Upper lobe of left lung (tissue), 6 donors: ENCODE results near the gene KRT71. TPM values are rescaled to one million over a fixed set of nuclear protein-coding genes. Genes with fewer than 3 reads are reported as not detected.

Experiments used
- ATAC-seq, 2 donors: fragments of 200-7000 bp; cut with Tn5 transposase; one replicate each; pipeline ENCODE4 v1.9.1; 2022; ENCODE audit warnings: mild to moderate bottlenecking in 2 of 2, moderate library complexity in 2 of 2; ENCODE audit not compliant: low FRiP score in 2 of 2
- DNase-seq, 2 donors: peaks; one replicate each; pipeline ENCODE4 v3.0.0-alpha.2; 2019 to 2020
- H3K27ac ChIP-seq, 4 donors: fragments of 200-600 bp; sonication (generic); one replicate each; pipeline ENCODE4 v1.5.1; 2016 to 2019
- H3K27me3 ChIP-seq, 4 donors: fragments of 200-600 bp; sonication (generic); one replicate each; pipeline ENCODE4 v1.5.1; 2017 to 2019
- H3K36me3 ChIP-seq, 4 donors: fragments of 200-600 bp; sonication (generic); one replicate each; pipeline ENCODE4 v1.5.1; 2016 to 2019
- H3K4me1 ChIP-seq, 4 donors: fragments of 200-600 bp; sonication (generic); one replicate each; pipeline ENCODE4 v1.5.1; 2018 to 2019
- H3K4me3 ChIP-seq, 4 donors: fragments of 200-600 bp; sonication (generic); one replicate each; pipeline ENCODE4 v1.5.1; 2017 to 2019; ENCODE audit warnings: mild to moderate bottlenecking in 2 of 4, moderate library complexity in 1 of 4
- H3K9me3 ChIP-seq, 4 donors: fragments of 200-600 bp; sonication (generic); one replicate each; pipeline ENCODE4 v1.5.1; 2018 to 2019
- CTCF ChIP-seq, 6 experiments: fragments of 450-650 bp in 4 of 6; fragments of 200-600 bp in 2 of 6; sonication (generic) in 2 of 6; IDR thresholded peaks; one replicate each; pipeline ENCODE4 v1.5.1; 2016 to 2019; ENCODE audit warnings: antibody characterized with exemption in 6 of 6
- EP300 ChIP-seq, 4 donors: sonication (generic); formaldehyde crosslinking; IDR thresholded peaks; one replicate each; pipeline ENCODE4 v1.5.1; 2017; ENCODE audit warnings: antibody characterized with exemption in 4 of 4, control low read depth in 2 of 4
- POLR2A ChIP-seq, 4 donors: fragments of 450-650 bp; IDR thresholded peaks; one replicate each; pipeline ENCODE4 v1.5.1; 2016 to 2017; ENCODE audit warnings: antibody characterized with exemption in 4 of 4, mild to moderate bottlenecking in 2 of 4
- POLR2AphosphoS5 ChIP-seq, 2 donors: sonication (generic); formaldehyde crosslinking; IDR thresholded peaks; one replicate each; pipeline ENCODE4 v1.5.1; 2017; ENCODE audit warnings: antibody characterized with exemption in 2 of 2
- WGBS, 2 donors: methylation state at CpG; one replicate each; pipeline ENCODE4 v1.1.5; 2017 to 2018; 5-methylcytosine and 5-hydroxymethylcytosine counted together
- total RNA-seq, 6 donors: library from RNA; depleted of rRNA in 4 of 6; stranded (reverse); fragments of >200 nt in 4 of 6; gene quantifications; one replicate each; pipeline versions ENCODE4 v1.1.0 to v1.2.1, GENCODE V29; 2016 to 2021
- donor health status: DM: no; HTN: no; CAD: no; lungs with moderate emphysema.
- donor health status: DM: no; HTN: yes; CAD: no; lungs with severe emphysema.

The KRT71 gene
- total RNA-seq, 6 donors from 2014 or later, result not detected

- H3K4me1 ChIP-seq, result no peaks in the 10 kb centered on the region
- no peaks in the 10 kb centered on the region for H3K36me3 ChIP-seq
- DNase-seq (no peak), ATAC-seq (no peak)
- H3K27me3 ChIP-seq, result no peaks in the 10 kb centered on the region
- no peak overlapping the region for H3K4me3 ChIP-seq
- no peaks in the 10 kb centered on the region for H3K9me3 ChIP-seq
- TF ChIP-seq POLR2AphosphoS5 (IDR thresholded peaks at IDR 0.05), result no peak
- no peak for TF ChIP-seq CTCF (IDR thresholded peaks at IDR 0.05)
- no peak for TF ChIP-seq POLR2A (IDR thresholded peaks at IDR 0.05)
- no peak for TF ChIP-seq EP300 (IDR thresholded peaks at IDR 0.05)
- no peak overlapping the region for H3K27ac ChIP-seq
- 64 to 68% methylated on average over 7 of the region's 7 CpGs for WGBS, 2 donors
Measured at GRCh38 chr12:52542785-52543318, 10.1 kb downstream of the KRT71 start.

- Histone ChIP-seq H3K4me3 (no peak overlapping the region), H3K27me3 (no peaks in the 10 kb centered on the region), H3K9me3 (no peaks in the 10 kb centered on the region), H3K36me3 (no peaks in the 10 kb centered on the region), H3K4me1 (no peaks in the 10 kb centered on the region), H3K27ac (no peak overlapping the region)
- DNase-seq (no peak), ATAC-seq (no peak)
- TF ChIP-seq POLR2AphosphoS5 (IDR thresholded peaks at IDR 0.05) (no peak), EP300 (IDR thresholded peaks at IDR 0.05) (no peak), CTCF (IDR thresholded peaks at IDR 0.05) (no peak), POLR2A (IDR thresholded peaks at IDR 0.05) (no peak)
Measured at GRCh38 chr12:52542157-52542556, 10.8 kb downstream of the KRT71 start.

- no peak for TF ChIP-seq CTCF (IDR thresholded peaks at IDR 0.05)
- TF ChIP-seq EP300 (IDR thresholded peaks at IDR 0.05), result no peak
- TF ChIP-seq POLR2A (IDR thresholded peaks at IDR 0.05), result no peak
- no peak for TF ChIP-seq POLR2AphosphoS5 (IDR thresholded peaks at IDR 0.05)
- ATAC-seq (no peak), DNase-seq (no peak)
- H3K4me1 ChIP-seq, result no peaks in the 10 kb centered on the region
- no peaks in the 10 kb centered on the region for H3K9me3 ChIP-seq
- no peaks in the 10 kb centered on the region for H3K27me3 ChIP-seq
- WGBS, 2 donors, result 88 to 93% methylated on average over 5 of the region's 5 CpGs
- H3K36me3 ChIP-seq, result no peaks in the 10 kb centered on the region
- H3K4me3 ChIP-seq, result no peak overlapping the region
- no peak overlapping the region for H3K27ac ChIP-seq
Measured at GRCh38 chr12:52541709-52542108, 11.2 kb downstream of the KRT71 start.

- Histone ChIP-seq H3K27ac (no peak overlapping the region), H3K4me3 (no peak overlapping the region), H3K9me3 (no peaks in the 10 kb centered on the region), H3K27me3 (no peaks in the 10 kb centered on the region), H3K36me3 (no peaks in the 10 kb centered on the region), H3K4me1 (no peaks in the 10 kb centered on the region)
- DNase-seq (no peak), ATAC-seq (no peak)
- 84% methylated on average over 7 of the region's 7 CpGs; no CpG with 5 or more reads in 1 of the 2 donors for WGBS, 2 donors
- no peak for TF ChIP-seq CTCF (IDR thresholded peaks at IDR 0.05)
- TF ChIP-seq POLR2AphosphoS5 (IDR thresholded peaks at IDR 0.05), result no peak
- TF ChIP-seq POLR2A (IDR thresholded peaks at IDR 0.05), result no peak
- TF ChIP-seq EP300 (IDR thresholded peaks at IDR 0.05), result no peak
Measured at GRCh38 chr12:52540531-52540930, 12.4 kb downstream of the KRT71 start.

- no peak overlapping the region for H3K27ac ChIP-seq
- H3K27me3 ChIP-seq, result no peaks in the 10 kb centered on the region
- H3K36me3 ChIP-seq, result no peaks in the 10 kb centered on the region
- WGBS, 2 donors, result 69 to 79% methylated on average over 3 of the region's 3 CpGs
- H3K4me1 ChIP-seq, result no peaks in the 10 kb centered on the region
- DNase-seq, result no peak
- no peaks in the 10 kb centered on the region for H3K9me3 ChIP-seq
- TF ChIP-seq CTCF (IDR thresholded peaks at IDR 0.05) (no peak), POLR2A (IDR thresholded peaks at IDR 0.05) (no peak), POLR2AphosphoS5 (IDR thresholded peaks at IDR 0.05) (no peak), EP300 (IDR thresholded peaks at IDR 0.05) (no peak)
- H3K4me3 ChIP-seq, result no peak overlapping the region
- no peak for ATAC-seq
Measured at GRCh38 chr12:52539821-52540173, 13.1 kb downstream of the KRT71 start.
